Mesendoderm (in vitro differentiated cells): ENCODE measurements around the gene UBE2R2.
A peak's percentile ranks its signal among the peaks of the same experiment; 100 is the strongest.

Experiments
- DNase-seq: peaks from one replicate; pipeline ENCODE4 v3.0.0; 2013
- H2AK5ac ChIP-seq: 2 replicates; pipeline ENCODE4 v1.6.1; 2013; ENCODE audit warnings: low read length, inconsistent platforms
- H2BK120ac ChIP-seq: 2 replicates; pipeline ENCODE4 v1.6.1; 2013; ENCODE audit warnings: low read depth, mild to moderate bottlenecking, low read length, moderate library complexity, mixed read lengths
- H2BK15ac ChIP-seq: replicated peaks from 2 replicates; pipeline ENCODE4 v1.6.1; 2013; ENCODE audit warnings: low read depth, mild to moderate bottlenecking, moderate library complexity
- H2BK5ac ChIP-seq: 2 replicates; pipeline ENCODE4 v1.6.1; 2013; ENCODE audit warnings: low read length, inconsistent platforms
- H3K18ac ChIP-seq: 2 replicates; pipeline ENCODE4 v1.6.1; 2013; ENCODE audit warnings: mild to moderate bottlenecking, low read length, mixed read lengths
- H3K23ac ChIP-seq: one replicate; pipeline ENCODE4 v1.6.1; 2013; ENCODE audit warnings: low read length
- H3K27ac ChIP-seq: 2 replicates; pipeline ENCODE4 v1.5.1; 2013; ENCODE audit warnings: low read depth, mild to moderate bottlenecking, inconsistent platforms, low read length, moderate library complexity
- H3K27me3 ChIP-seq: 2 replicates; pipeline ENCODE4 v1.6.1; 2013; ENCODE audit warnings: low read length, control low read depth, mild to moderate bottlenecking, inconsistent platforms; ENCODE audit not compliant: insufficient read depth, poor library complexity
- H3K36me3 ChIP-seq: 2 replicates; pipeline ENCODE4 v1.6.1; 2013; ENCODE audit warnings: low read length, inconsistent platforms; ENCODE audit not compliant: control insufficient read depth, insufficient read depth
- H3K4ac ChIP-seq: one replicate; pipeline ENCODE4 v1.6.1; 2013; ENCODE audit warnings: low read depth, mild to moderate bottlenecking, low read length, moderate library complexity
- H3K4me1 ChIP-seq: 2 replicates; pipeline ENCODE4 v1.6.1; 2013; ENCODE audit warnings: low read depth, low read length, inconsistent platforms; ENCODE audit not compliant: control insufficient read depth
- H3K4me2 ChIP-seq: 2 replicates; pipeline ENCODE4 v1.6.1; 2013; ENCODE audit warnings: low read length
- H3K4me3 ChIP-seq: 2 replicates; pipeline ENCODE4 v1.5.1; 2013; ENCODE audit warnings: mild to moderate bottlenecking, low read length
- H3K56ac ChIP-seq: one replicate; pipeline ENCODE4 v1.6.1; 2013; ENCODE audit warnings: low read length
- H3K79me1 ChIP-seq: 2 replicates; pipeline ENCODE4 v1.6.1; 2013; ENCODE audit warnings: low read length, inconsistent platforms
- H3K79me2 ChIP-seq: 2 replicates; pipeline ENCODE4 v1.6.1; 2013; ENCODE audit warnings: mild to moderate bottlenecking, low read length; ENCODE audit not compliant: control insufficient read depth, insufficient read depth
- H3K9ac ChIP-seq: 2 replicates; pipeline ENCODE4 v1.6.1; 2013; ENCODE audit warnings: low read length, inconsistent platforms
- H4K5ac ChIP-seq: one replicate; pipeline ENCODE4 v1.6.1; 2013; ENCODE audit warnings: low read length
- H4K8ac ChIP-seq: one replicate; pipeline ENCODE4 v1.6.1; 2013; ENCODE audit warnings: low read depth, mild to moderate bottlenecking, control low read depth, low read length, moderate library complexity
- WGBS: extraction: QIAGEN DNeasy Blood & Tissue Kit; methylation state at CpG from one replicate; pipeline ENCODE4 v1.1.7; 2013; ENCODE audit warnings: low lambda C conversion rate, missing lambda C conversion rate; ENCODE audit not compliant: insufficient coverage; ENCODE audit errors: extremely low coverage; 5-methylcytosine and 5-hydroxymethylcytosine counted together

UBE2R2 gene

GRCh38 chr9:33778700-33779351 lies 38.1 kb upstream of the UBE2R2 start:
- no peak overlapping the region for H2AK5ac ChIP-seq
- peak; percentile 73 for DNase-seq

GRCh38 chr9:33780276-33780675 lies 36.7 kb upstream of the UBE2R2 start:
- no peak overlapping the region for H3K27ac ChIP-seq
- H2BK15ac ChIP-seq, result no peak overlapping the region
- H3K36me3 ChIP-seq, result no peaks in the 10 kb centered on the region
- H2BK5ac ChIP-seq, result no peak overlapping the region
- H3K4me1 ChIP-seq, result no peaks in the 10 kb centered on the region
- no peaks in the 10 kb centered on the region for H3K79me2 ChIP-seq
- H3K4me3 ChIP-seq, result no peak overlapping the region
- H3K23ac ChIP-seq, result no peak overlapping the region
- H3K56ac ChIP-seq, result no peak overlapping the region
- H4K5ac ChIP-seq, result no peak overlapping the region
- no peak overlapping the region for H2AK5ac ChIP-seq
- H2BK120ac ChIP-seq, result no peak overlapping the region
- H3K27me3 ChIP-seq, result no peaks in the 10 kb centered on the region
- no peak overlapping the region for H3K4me2 ChIP-seq
- H3K79me1 ChIP-seq, result no peaks in the 10 kb centered on the region
- H3K4ac ChIP-seq, result no peak overlapping the region
- H3K9ac ChIP-seq, result no peak overlapping the region
- no peak overlapping the region for H4K8ac ChIP-seq
- DNase-seq, result no peak
- H3K18ac ChIP-seq, result no peak overlapping the region

More at GRCh38 chr9:33778700-33779351, 38.1 kb upstream of the UBE2R2 start:
- H3K4me2 ChIP-seq, result no peak overlapping the region
- no CpG with 5 or more reads among the region's 6 CpGs for WGBS
- no peak overlapping the region for H3K9ac ChIP-seq
- no peaks in the 10 kb centered on the region for H3K79me1 ChIP-seq
- H2BK120ac ChIP-seq, result no peak overlapping the region
- H3K79me2 ChIP-seq, result no peaks in the 10 kb centered on the region
- H3K4ac ChIP-seq, result no peak overlapping the region
- H2BK15ac ChIP-seq, result no peak overlapping the region
- H3K56ac ChIP-seq, result peak overlapping the region; percentile 56
- H3K27ac ChIP-seq, result no peak overlapping the region
- H3K4me1 ChIP-seq, result no peaks in the 10 kb centered on the region
- no peak overlapping the region for H4K8ac ChIP-seq
- no peak overlapping the region for H3K23ac ChIP-seq
- no peak overlapping the region for H2BK5ac ChIP-seq
- H3K27me3 ChIP-seq, result no peaks in the 10 kb centered on the region
- no peaks in the 10 kb centered on the region for H3K36me3 ChIP-seq
- no peak overlapping the region for H4K5ac ChIP-seq
- no peak overlapping the region for H3K18ac ChIP-seq
- H3K4me3 ChIP-seq, result no peak overlapping the region

- no peaks in the 10 kb centered on the region for H3K79me2 ChIP-seq
- H3K23ac ChIP-seq, result no peak overlapping the region
- H3K27ac ChIP-seq, result no peak overlapping the region
- no peak overlapping the region for H3K56ac ChIP-seq
- no peak overlapping the region for H2BK120ac ChIP-seq
- H3K4me1 ChIP-seq, result no peaks in the 10 kb centered on the region
- no peak overlapping the region for H2AK5ac ChIP-seq
- H3K36me3 ChIP-seq, result no peaks in the 10 kb centered on the region
- H3K4me2 ChIP-seq, result no peak overlapping the region
- H2BK15ac ChIP-seq, result no peak overlapping the region
- H2BK5ac ChIP-seq, result no peak overlapping the region
- DNase-seq, result no peak
- no CpG with 5 or more reads among the region's 1 CpG for WGBS
- H3K79me1 ChIP-seq, result no peaks in the 10 kb centered on the region
- no peak overlapping the region for H3K4me3 ChIP-seq
- H3K9ac ChIP-seq, result no peak overlapping the region
- no peak overlapping the region for H3K4ac ChIP-seq
- H4K8ac ChIP-seq, result no peak overlapping the region
- H4K5ac ChIP-seq, result no peak overlapping the region
- H3K18ac ChIP-seq, result no peak overlapping the region
- no peaks in the 10 kb centered on the region for H3K27me3 ChIP-seq
Observed at GRCh38 chr9:33781736-33782135, 35.2 kb upstream of the UBE2R2 start.

- WGBS, result no CpG with 5 or more reads among the region's 4 CpGs
- no peak for DNase-seq
- H3K4me2 ChIP-seq, result no peak overlapping the region
Observed at GRCh38 chr9:33782395-33783152, 34.4 kb upstream of the UBE2R2 start.

GRCh38 chr9:33785914-33786313 lies 31.0 kb upstream of the UBE2R2 start:
- no CpG with 5 or more reads among the region's 5 CpGs for WGBS
- no peak overlapping the region for H3K4me2 ChIP-seq
- H3K27me3 ChIP-seq, result no peaks in the 10 kb centered on the region
- no peaks in the 10 kb centered on the region for H3K4me1 ChIP-seq
- DNase-seq, result peak; percentile 53
- H2BK120ac ChIP-seq, result no peak overlapping the region
- no peak overlapping the region for H4K5ac ChIP-seq
- no peak overlapping the region for H2BK15ac ChIP-seq
- no peaks in the 10 kb centered on the region for H3K36me3 ChIP-seq
- no peaks in the 10 kb centered on the region for H3K79me1 ChIP-seq
- no peak overlapping the region for H3K4me3 ChIP-seq
- H3K23ac ChIP-seq, result no peak overlapping the region
- no peak overlapping the region for H3K18ac ChIP-seq
- H3K4ac ChIP-seq, result no peak overlapping the region
- no peaks in the 10 kb centered on the region for H3K79me2 ChIP-seq
- no peak overlapping the region for H2AK5ac ChIP-seq
- H2BK5ac ChIP-seq, result no peak overlapping the region
- H3K9ac ChIP-seq, result no peak overlapping the region
- no peak overlapping the region for H3K27ac ChIP-seq
- no peak overlapping the region for H3K56ac ChIP-seq
- no peak overlapping the region for H4K8ac ChIP-seq

More at GRCh38 chr9:33782395-33783152, 34.4 kb upstream of the UBE2R2 start:
- Histone ChIP-seq H2BK120ac (no peak overlapping the region), H3K79me1 (no peaks in the 10 kb centered on the region), H4K5ac (no peak overlapping the region), H3K27ac (no peak overlapping the region), H3K4me1 (no peaks in the 10 kb centered on the region), H3K9ac (no peak overlapping the region), H3K27me3 (no peaks in the 10 kb centered on the region), H2BK5ac (no peak overlapping the region), H3K4ac (no peak overlapping the region), H3K56ac (no peak overlapping the region), H2AK5ac (no peak overlapping the region), H4K8ac (no peak overlapping the region), H3K79me2 (no peaks in the 10 kb centered on the region), H3K18ac (no peak overlapping the region), H2BK15ac (no peak overlapping the region), H3K4me3 (no peak overlapping the region), H3K23ac (no peak overlapping the region), H3K36me3 (no peaks in the 10 kb centered on the region)
